ENCODE measurements around the gene PFKM. TPM values are rescaled to one million over a fixed set of nuclear protein-coding genes. Genes with fewer than 3 reads are reported as not detected.

Gene PFKM
- total RNA-seq, 1 experiment from 2014 or later, result 92.4 TPM

DNA sequence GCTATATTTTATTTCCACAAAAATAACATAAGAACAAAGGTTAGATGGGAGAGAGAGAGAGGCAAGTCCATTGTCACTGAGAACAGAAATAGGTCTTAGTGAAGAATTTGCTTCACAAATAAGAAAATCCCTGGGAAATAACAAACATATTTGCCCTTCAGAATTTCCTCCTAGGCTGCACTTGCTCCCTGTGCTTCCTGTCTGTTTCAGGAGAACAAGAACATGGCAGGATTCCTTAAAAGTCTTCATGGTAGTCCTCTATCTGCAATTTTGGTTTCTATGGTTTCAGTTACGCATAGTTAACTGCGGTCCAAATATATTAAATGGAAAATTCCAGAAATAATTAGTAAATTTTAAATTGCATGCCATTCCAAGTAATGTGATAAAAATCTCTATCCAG lies 47.4 kb upstream of the PFKM start:
- TF ChIP-seq, protein P1, sequence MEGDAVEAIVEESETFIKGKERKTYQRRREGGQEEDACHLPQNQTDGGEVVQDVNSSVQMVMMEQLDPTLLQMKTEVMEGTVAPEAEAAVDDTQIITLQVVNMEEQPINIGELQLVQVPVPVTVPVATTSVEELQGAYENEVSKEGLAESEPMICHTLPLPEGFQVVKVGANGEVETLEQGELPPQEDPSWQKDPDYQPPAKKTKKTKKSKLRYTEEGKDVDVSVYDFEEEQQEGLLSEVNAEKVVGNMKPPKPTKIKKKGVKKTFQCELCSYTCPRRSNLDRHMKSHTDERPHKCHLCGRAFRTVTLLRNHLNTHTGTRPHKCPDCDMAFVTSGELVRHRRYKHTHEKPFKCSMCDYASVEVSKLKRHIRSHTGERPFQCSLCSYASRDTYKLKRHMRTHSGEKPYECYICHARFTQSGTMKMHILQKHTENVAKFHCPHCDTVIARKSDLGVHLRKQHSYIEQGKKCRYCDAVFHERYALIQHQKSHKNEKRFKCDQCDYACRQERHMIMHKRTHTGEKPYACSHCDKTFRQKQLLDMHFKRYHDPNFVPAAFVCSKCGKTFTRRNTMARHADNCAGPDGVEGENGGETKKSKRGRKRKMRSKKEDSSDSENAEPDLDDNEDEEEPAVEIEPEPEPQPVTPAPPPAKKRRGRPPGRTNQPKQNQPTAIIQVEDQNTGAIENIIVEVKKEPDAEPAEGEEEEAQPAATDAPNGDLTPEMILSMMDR (conservative IDR thresholded peaks at IDR 0.05), result no peak
- no peaks in the 10 kb centered on the region for H3K79me2 ChIP-seq (ENCODE audit: insufficient read depth, low read length)
- no peak overlapping the region for H3T11ph ChIP-seq (ENCODE audit: low read length)
- H3K4me1 ChIP-seq (ENCODE audit: insufficient read depth, low read length), result no peaks in the 10 kb centered on the region
- no peak overlapping the region for H2BK15ac ChIP-seq (ENCODE audit: low read depth, low read length)
- no peaks in the 10 kb centered on the region for H4K20me1 ChIP-seq (ENCODE audit: control insufficient read depth, insufficient read depth, insufficient read length)
- H4K5ac ChIP-seq (ENCODE audit: insufficient read length, low read depth, low read length), result no peak overlapping the region
- no peaks in the 10 kb centered on the region for H3K9me3 ChIP-seq (ENCODE audit: control insufficient read depth, low read depth, low read length)
- Mint-ChIP-seq H3K9me3 (no peaks in the 10 kb centered on the region), H3K4me3 (no peak overlapping the region), H3K27me3 (ENCODE audit: low read depth) (no peaks in the 10 kb centered on the region), H3K27ac (no peak overlapping the region), H3K4me1 (no peaks in the 10 kb centered on the region), H3K36me3 (ENCODE audit: insufficient read depth in 1 of 3, low read depth in 3 of 3) (peaks cover 8 to 47% (median 35%) of the 10 kb centered on the region in 3 experiments; a peak in 5 of 7 replicates)
- no peak overlapping the region for H4K91ac ChIP-seq (ENCODE audit: insufficient read length, low read depth, low read length)
- no peak overlapping the region for H2AK5ac ChIP-seq (ENCODE audit: insufficient read length, low read length)
- no peaks in the 10 kb centered on the region for H3K23me2 ChIP-seq (ENCODE audit: insufficient read length, low read depth, low read length, poor library complexity, severe bottlenecking)
- no peaks in the 10 kb centered on the region for H3K27me3 ChIP-seq (ENCODE audit: insufficient read depth, low read length)
- DNase-seq, result no peak
- H3K23ac ChIP-seq (ENCODE audit: insufficient read length, low read depth, low read length), result no peak overlapping the region
- no peak overlapping the region for H2BK20ac ChIP-seq (ENCODE audit: low read depth, low read length, poor library complexity, severe bottlenecking)
- no peak overlapping the region for H2BK5ac ChIP-seq (ENCODE audit: insufficient read length, low read length)
- no peak overlapping the region for H3K14ac ChIP-seq (ENCODE audit: insufficient read depth, low read length)
- no peak overlapping the region for H3K27ac ChIP-seq (ENCODE audit: insufficient read length, low read depth, low read length)
- no peak overlapping the region for H3K4me2 ChIP-seq (ENCODE audit: insufficient read depth, insufficient read length, low read length)
- no peak overlapping the region for H2AFZ ChIP-seq (ENCODE audit: low read length)
- no peak overlapping the region for H3K18ac ChIP-seq (ENCODE audit: insufficient read length, low read depth, low read length)
- H2BK120ac ChIP-seq (ENCODE audit: low read depth, low read length, poor library complexity, severe bottlenecking), result no peak overlapping the region
- H3K79me1 ChIP-seq (ENCODE audit: insufficient read depth, low read depth, low read length, poor library complexity, severe bottlenecking), result no peaks in the 10 kb centered on the region
- H4K8ac ChIP-seq (replicated peaks; ENCODE audit: insufficient read length, low read depth, low read length), result no peak overlapping the region
- H3K9ac ChIP-seq (ENCODE audit: extremely low read depth, insufficient read length, low read length), result no peak overlapping the region
- WGBS (ENCODE audit: extremely low coverage, insufficient read length, low lambda C conversion rate), result no CpG with 5 or more reads among the region's 2 CpGs
- H3K56ac ChIP-seq (ENCODE audit: insufficient read length, low read depth, low read length), result no peak overlapping the region
- no peak overlapping the region for H2BK12ac ChIP-seq (ENCODE audit: insufficient read length, low read depth, low read length)
- H3K4ac ChIP-seq (ENCODE audit: low read depth, low read length), result no peak overlapping the region
